Left lung (tissue), 10 donors: Measurements from ENCODE around the gene DLG2. TPM values are rescaled to one million over a fixed set of nuclear protein-coding genes. Genes with fewer than 3 reads are reported as not detected.
A peak's percentile ranks its signal among the peaks of the same experiment; 100 is the strongest.
"Not testable (repeated sequence)": the region's sequence is repeated elsewhere in the genome, so short reads cannot be mapped to it uniquely, and the experiment has no call there.

Experiments
- ATAC-seq: fragments of 200-7000 bp; cut with Tn5 transposase; one replicate; pipeline ENCODE4 v1.9.1; 2020; ENCODE audit warnings: moderate library complexity
- DNase-seq, 4 donors: peaks; one replicate each; pipeline ENCODE4 v3.0.0-alpha.2; 2013 to 2020
- H3K27ac ChIP-seq, 2 donors: fragments of 200-600 bp; sonication (generic) in 1 of 2; one replicate each; pipeline versions ENCODE4 v1.5.0 to v1.8.0; 2020 to 2021
- H3K27me3 ChIP-seq, 2 donors: fragments of 200-600 bp; sonication (generic) in 1 of 2; one replicate each; pipeline versions ENCODE4 v1.5.0 to v1.8.0; 2020 to 2021
- H3K36me3 ChIP-seq, 2 donors: fragments of 200-600 bp; sonication (generic) in 1 of 2; one replicate each; pipeline versions ENCODE4 v1.5.0 to v1.8.0; 2020 to 2021
- H3K4me1 ChIP-seq, 2 donors: fragments of 200-600 bp; one replicate each; pipeline ENCODE4 v1.8.0; 2021
- H3K4me3 ChIP-seq, 2 donors: fragments of 200-600 bp; sonication (generic) in 1 of 2; one replicate each; pipeline versions ENCODE4 v1.5.0 to v1.8.0; 2020 to 2021; ENCODE audit warnings: mild to moderate bottlenecking in 1 of 2
- H3K9me3 ChIP-seq, 2 donors: fragments of 200-600 bp; sonication (generic) in 1 of 2; one replicate each; pipeline versions ENCODE4 v1.5.0 to v1.8.0; 2020 to 2021
- intact Hi-C, 2 donors: fragments of 100-400 bp; cut with DNase I; formaldehyde crosslinking; loops; one replicate each; pipeline versions ENCODE4 v1.11.2 to v1.14.2; 2022
- polyA plus RNA-seq, 6 donors: library from polyadenylated mRNA; unstranded; fragments of 120-200 nt; gene quantifications; one replicate each; pipeline ENCODE4 v1.2.1, GENCODE V29; 2013; ENCODE audit not compliant: insufficient read length in 6 of 6
- total RNA-seq, 2 donors: library from RNA; stranded (reverse); fragmentation: NEBNext Ultra II Directional; extraction: Animal tissue kit (Norgen Biotek cat#: 25700); gene quantifications; one replicate each; pipeline ENCODE4 v1.2.1, GENCODE V29; 2021
- TF ChIP-seq, protein P1 (sequence below), 2 donors: fragments of 200-600 bp; sonication (generic) in 1 of 2; IDR thresholded peaks; one replicate each; pipeline versions ENCODE4 v1.5.0 to v1.8.0; 2021; ENCODE audit warnings: antibody characterized with exemption in 2 of 2
- donor health status: DM: no; HTN: yes; CAD: no.
- donor health status: DM: no; HTN: no; CAD: no.

DLG2 gene
- total and polyA plus RNA-seq, 8 donors: 4.5 to 15.0 (median 8.6) TPM

DNA sequence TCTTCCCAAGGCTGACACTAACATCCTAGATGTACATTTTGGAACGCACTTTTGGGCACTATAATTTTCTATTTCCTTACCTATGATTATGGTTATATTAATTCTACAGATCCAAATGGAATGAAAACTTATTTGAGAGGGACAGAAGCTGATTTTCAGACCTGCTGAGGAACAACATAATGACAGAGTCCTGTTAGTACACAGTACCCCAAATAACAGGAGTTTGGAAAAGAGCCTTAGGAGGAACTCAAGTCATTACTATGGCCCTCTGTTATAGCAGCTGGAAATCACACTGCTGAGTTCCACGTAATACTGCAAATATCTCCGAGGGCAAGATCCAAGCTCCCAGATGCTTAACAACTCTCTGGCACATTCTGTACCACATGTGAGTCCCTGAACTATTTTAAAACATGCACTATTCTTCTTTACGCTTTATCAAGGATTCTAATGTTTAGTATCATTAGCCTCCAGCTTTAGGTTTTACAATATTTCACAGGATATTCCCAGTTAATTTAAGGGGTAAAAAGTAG, 1313.2 kb downstream of the DLG2 start:
- Histone ChIP-seq H3K27me3 (no peaks in the 10 kb centered on the region), H3K4me1 (no peaks in the 10 kb centered on the region), H3K27ac (no peak overlapping the region), H3K36me3 (no peaks in the 10 kb centered on the region), H3K4me3 (no peak overlapping the region), H3K9me3 (no peaks in the 10 kb centered on the region)
- TF ChIP-seq, protein P1, sequence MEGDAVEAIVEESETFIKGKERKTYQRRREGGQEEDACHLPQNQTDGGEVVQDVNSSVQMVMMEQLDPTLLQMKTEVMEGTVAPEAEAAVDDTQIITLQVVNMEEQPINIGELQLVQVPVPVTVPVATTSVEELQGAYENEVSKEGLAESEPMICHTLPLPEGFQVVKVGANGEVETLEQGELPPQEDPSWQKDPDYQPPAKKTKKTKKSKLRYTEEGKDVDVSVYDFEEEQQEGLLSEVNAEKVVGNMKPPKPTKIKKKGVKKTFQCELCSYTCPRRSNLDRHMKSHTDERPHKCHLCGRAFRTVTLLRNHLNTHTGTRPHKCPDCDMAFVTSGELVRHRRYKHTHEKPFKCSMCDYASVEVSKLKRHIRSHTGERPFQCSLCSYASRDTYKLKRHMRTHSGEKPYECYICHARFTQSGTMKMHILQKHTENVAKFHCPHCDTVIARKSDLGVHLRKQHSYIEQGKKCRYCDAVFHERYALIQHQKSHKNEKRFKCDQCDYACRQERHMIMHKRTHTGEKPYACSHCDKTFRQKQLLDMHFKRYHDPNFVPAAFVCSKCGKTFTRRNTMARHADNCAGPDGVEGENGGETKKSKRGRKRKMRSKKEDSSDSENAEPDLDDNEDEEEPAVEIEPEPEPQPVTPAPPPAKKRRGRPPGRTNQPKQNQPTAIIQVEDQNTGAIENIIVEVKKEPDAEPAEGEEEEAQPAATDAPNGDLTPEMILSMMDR (IDR thresholded peaks at IDR 0.05): no peak
- DNase-seq (no peak), ATAC-seq (peak; percentile 39)
- intact Hi-C loops: no loop called here

DNA sequence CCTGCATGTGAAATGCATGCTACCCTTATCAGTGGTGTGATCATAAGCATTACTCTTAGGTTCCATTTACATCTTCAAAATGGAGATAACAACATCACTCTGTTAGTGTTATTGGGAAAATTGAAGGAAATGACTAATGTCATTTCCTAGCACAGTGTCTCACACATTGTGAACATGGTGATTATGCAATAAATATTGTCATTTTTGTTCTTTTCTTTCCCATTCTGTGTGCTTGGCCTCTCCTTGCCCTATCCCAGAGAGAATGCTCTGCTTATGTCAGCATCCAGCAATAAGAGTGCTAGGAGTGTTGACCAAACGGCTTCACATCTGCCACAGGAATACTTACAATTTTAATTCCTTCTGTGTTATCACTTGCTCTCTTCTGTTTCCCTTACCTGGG, 1316.9 kb downstream of the DLG2 start:
- no peak for ATAC-seq
- TF ChIP-seq, protein P1 (IDR thresholded peaks at IDR 0.05): no peak
- intact Hi-C loops: no loop called here

DNA sequence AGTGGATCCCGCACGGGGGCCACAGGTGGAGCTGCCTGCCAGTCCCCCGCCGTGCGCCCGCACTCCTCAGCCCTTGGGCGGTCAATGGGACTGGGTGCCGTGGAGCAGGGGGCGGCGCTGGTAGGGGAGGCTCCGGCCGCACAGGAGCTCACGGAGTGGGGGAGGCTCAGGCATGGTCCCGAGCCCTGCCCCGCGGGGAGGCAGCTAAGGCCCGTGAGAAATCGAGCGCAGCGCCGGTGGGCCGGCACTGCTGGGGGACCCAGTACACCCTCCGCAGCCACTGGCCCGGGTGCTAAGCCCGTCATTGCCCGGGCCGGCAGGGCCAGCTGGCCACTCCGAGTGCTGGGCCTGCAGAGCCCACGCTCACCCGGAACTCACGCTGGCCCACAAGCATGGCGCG, 1318.7 kb downstream of the DLG2 start:
- ATAC-seq, H3K27ac ChIP-seq, H3K27me3 ChIP-seq, H3K36me3 ChIP-seq, H3K4me1 ChIP-seq, H3K9me3 ChIP-seq, H3K4me3 ChIP-seq, intact Hi-C loops: not testable (repeated sequence)
- peak in 1 of 4 donors; percentile 73 for DNase-seq

More for the DNA sequence above, 1316.9 kb downstream of the DLG2 start:
- Histone ChIP-seq H3K36me3 (no peaks in the 10 kb centered on the region), H3K4me3 (no peak overlapping the region), H3K4me1 (no peaks in the 10 kb centered on the region), H3K27me3 (no peaks in the 10 kb centered on the region), H3K27ac (no peak overlapping the region), H3K9me3 (peaks cover 0 to 5% of the 10 kb centered on the region in 2 donors)
- DNase-seq: no peak

DNA sequence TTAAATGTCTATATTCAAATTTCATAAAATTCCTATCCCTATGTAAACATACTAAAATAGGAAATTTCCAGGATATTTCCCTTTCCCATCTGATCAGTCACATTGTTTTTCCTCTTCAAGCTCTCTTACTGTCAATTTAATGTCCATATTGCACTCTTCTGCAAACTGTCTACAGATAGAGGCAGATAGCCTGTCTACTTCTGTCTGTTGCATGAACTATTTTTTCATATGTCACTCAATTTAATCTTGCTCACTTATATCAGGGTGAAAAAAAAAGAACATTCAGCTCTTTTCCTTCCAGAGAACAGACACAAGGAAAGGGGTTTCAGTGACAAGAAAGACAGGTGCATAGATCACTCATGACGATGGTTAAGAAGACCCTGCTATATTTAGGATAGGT, 1327.1 kb downstream of the DLG2 start:
- intact Hi-C loops: no loop called here
- ATAC-seq (no peak), DNase-seq (no peak)
- Histone ChIP-seq H3K27ac (no peak overlapping the region), H3K27me3 (no peaks in the 10 kb centered on the region), H3K36me3 (no peaks in the 10 kb centered on the region), H3K9me3 (no peaks in the 10 kb centered on the region), H3K4me1 (no peaks in the 10 kb centered on the region), H3K4me3 (no peak overlapping the region)
- TF ChIP-seq, protein P1 (IDR thresholded peaks at IDR 0.05): no peak

GRCh38 chr11:84297570-84297969, 1329.6 kb downstream of the DLG2 start:
- TF ChIP-seq, protein P1 (IDR thresholded peaks at IDR 0.05): no peak
- H3K27me3 ChIP-seq: no peaks in the 10 kb centered on the region
- no peak for DNase-seq
- intact Hi-C loops: no loop called here
- no peaks in the 10 kb centered on the region for H3K4me1 ChIP-seq
- H3K27ac ChIP-seq: no peak overlapping the region
- H3K36me3 ChIP-seq: no peaks in the 10 kb centered on the region
- H3K9me3 ChIP-seq: no peaks in the 10 kb centered on the region
- H3K4me3 ChIP-seq: no peak overlapping the region
- no peak for ATAC-seq

- H3K4me3 ChIP-seq: no peak overlapping the region
- no peak for ATAC-seq
- no peak overlapping the region for H3K27ac ChIP-seq
- TF ChIP-seq, protein P1 (IDR thresholded peaks at IDR 0.05): no peak
- no peak for DNase-seq
- H3K4me1 ChIP-seq: no peaks in the 10 kb centered on the region
- intact Hi-C loops: no loop called here
- H3K27me3 ChIP-seq: no peaks in the 10 kb centered on the region
- H3K9me3 ChIP-seq: no peaks in the 10 kb centered on the region
- no peaks in the 10 kb centered on the region for H3K36me3 ChIP-seq
Measured at GRCh38 chr11:84295815-84296214, 1331.3 kb downstream of the DLG2 start.
